ENCODE measurements around the gene KCP.

Gene KCP

GRCh38 chr7:128910569-128910945, at the start of gene KCP:
TSS of gene KCP (minus strand) at chr7:128910709. CDS start at chr7:128910676, 33 bp downstream.
- H3K9me3 Mint-ChIP-seq: no peaks in the 10 kb centered on the region
- H3K4me1 Mint-ChIP-seq: peaks cover 33% of the 10 kb centered on the region
- peaks cover 12% of the 10 kb centered on the region for H3K36me3 Mint-ChIP-seq (ENCODE audit: low read depth)
- peak within 1 kb of the TSS; percentile 89 to 91 (median 91) for H3K4me3 Mint-ChIP-seq
- H3K27ac Mint-ChIP-seq: peak within 1 kb of the TSS; percentile 96 to 98 (median 97)
- TF ChIP-seq CTCF (IDR thresholded peaks at IDR 0.05; ENCODE audit: unreplicated experiment in 3 of 3): no peak
- H3K27me3 Mint-ChIP-seq (ENCODE audit: low read depth): peaks cover 44% of the 10 kb centered on the region

- no peak for TF ChIP-seq CTCF (IDR thresholded peaks at IDR 0.05; ENCODE audit: unreplicated experiment in 3 of 3)
- no peak overlapping the region for H3K4me3 Mint-ChIP-seq
- H3K9me3 Mint-ChIP-seq: no peaks in the 10 kb centered on the region
- H3K4me1 Mint-ChIP-seq: peaks cover 16% of the 10 kb centered on the region
- no peak overlapping the region for H3K27ac Mint-ChIP-seq
- H3K27me3 Mint-ChIP-seq (ENCODE audit: low read depth): no peaks in the 10 kb centered on the region
- peaks cover 77% of the 10 kb centered on the region for H3K36me3 Mint-ChIP-seq (ENCODE audit: low read depth)
Observed at GRCh38 chr7:128959296-128959695, 48.8 kb upstream of the KCP start.

GRCh38 chr7:128955981-128956380, 45.5 kb upstream of the KCP start:
- Mint-ChIP-seq H3K9me3 (no peaks in the 10 kb centered on the region), H3K4me3 (no peak overlapping the region), H3K36me3 (ENCODE audit: low read depth) (peaks cover 76% of the 10 kb centered on the region), H3K27me3 (ENCODE audit: low read depth) (no peaks in the 10 kb centered on the region), H3K27ac (no peak overlapping the region), H3K4me1 (no peaks in the 10 kb centered on the region)
- TF ChIP-seq CTCF (IDR thresholded peaks at IDR 0.05; ENCODE audit: unreplicated experiment in 3 of 3): no peak

GRCh38 chr7:128954830-128955802, 44.6 kb upstream of the KCP start:
- H3K4me3 Mint-ChIP-seq: no peak overlapping the region
- no peaks in the 10 kb centered on the region for H3K27me3 Mint-ChIP-seq (ENCODE audit: low read depth)
- H3K27ac Mint-ChIP-seq: no peak overlapping the region
- peaks cover 74% of the 10 kb centered on the region for H3K36me3 Mint-ChIP-seq (ENCODE audit: low read depth)
- no peaks in the 10 kb centered on the region for H3K4me1 Mint-ChIP-seq
- no peak for TF ChIP-seq CTCF (IDR thresholded peaks at IDR 0.05; ENCODE audit: unreplicated experiment in 3 of 3)
- no peaks in the 10 kb centered on the region for H3K9me3 Mint-ChIP-seq

GRCh38 chr7:128954150-128954549, 43.6 kb upstream of the KCP start:
- peaks cover 66% of the 10 kb centered on the region for H3K36me3 Mint-ChIP-seq (ENCODE audit: low read depth)
- H3K4me3 Mint-ChIP-seq: no peak overlapping the region
- TF ChIP-seq CTCF (IDR thresholded peaks at IDR 0.05; ENCODE audit: unreplicated experiment in 3 of 3): no peak
- no peaks in the 10 kb centered on the region for H3K4me1 Mint-ChIP-seq
- no peaks in the 10 kb centered on the region for H3K27me3 Mint-ChIP-seq (ENCODE audit: low read depth)
- H3K9me3 Mint-ChIP-seq: no peaks in the 10 kb centered on the region
- no peak overlapping the region for H3K27ac Mint-ChIP-seq

GRCh38 chr7:128951296-128951695, 40.8 kb upstream of the KCP start:
- H3K4me3 Mint-ChIP-seq: no peak overlapping the region
- no peaks in the 10 kb centered on the region for H3K27me3 Mint-ChIP-seq (ENCODE audit: low read depth)
- H3K4me1 Mint-ChIP-seq: no peaks in the 10 kb centered on the region
- no peak overlapping the region for H3K27ac Mint-ChIP-seq
- peaks cover 41% of the 10 kb centered on the region for H3K36me3 Mint-ChIP-seq (ENCODE audit: low read depth)
- H3K9me3 Mint-ChIP-seq: no peaks in the 10 kb centered on the region
- TF ChIP-seq CTCF (IDR thresholded peaks at IDR 0.05; ENCODE audit: unreplicated experiment in 3 of 3): no peak

All from nephron (organoid).